ENCODE measurements around the gene CLTCL1. TPM values are rescaled to one million over a fixed set of nuclear protein-coding genes. Genes with fewer than 3 reads are reported as not detected.

CLTCL1 gene
- total RNA-seq, 1 experiment from 2014 or later: 7.9 TPM

GRCh38 chr22:19142394-19142793 is 149.1 kb downstream of the CLTCL1 start:
- BruUV-seq (replicated peaks): no TSS peak

GRCh38 chr22:19139974-19140373 is 151.5 kb downstream of the CLTCL1 start:
- CTCF ChIA-PET: no interaction called here
- BruUV-seq (replicated peaks): no TSS peak
- no peaks in the 10 kb centered on the region for H3K27me3 ChIP-seq (replicated peaks; ENCODE audit: control insufficient read depth, insufficient read depth, low read length)
- peaks cover 2% of the 10 kb centered on the region; the same call in 1 of the 2 replicates for H3K36me3 ChIP-seq (ENCODE audit: control insufficient read depth, insufficient read depth, low read length)
- H3K4me1 ChIP-seq: peaks cover 4% of the 10 kb centered on the region; the same call in 1 of the 2 replicates
- Mint-ChIP-seq H3K36me3 (ENCODE audit: insufficient read depth, unreplicated experiment) (peaks cover 31% of the 10 kb centered on the region), H3K9me3 (ENCODE audit: unreplicated experiment) (no peaks in the 10 kb centered on the region), H3K4me3 (ENCODE audit: unreplicated experiment) (no peak overlapping the region), H3K4me1 (ENCODE audit: low read depth, unreplicated experiment) (peaks cover 8% of the 10 kb centered on the region), H3K27me3 (ENCODE audit: insufficient read depth, unreplicated experiment) (no peaks in the 10 kb centered on the region), H3K27ac (ENCODE audit: unreplicated experiment) (no peak overlapping the region)
- POLR2A ChIA-PET: no interaction called here
- no peak for DNase-seq
- intact Hi-C loops (cut with micrococcal nuclease; ENCODE audit: unreplicated experiment): loop anchor here (5.0 kb wide), 1 partner anchor 37 kb away; the partner anchor contains the start of gene SLC25A1
- TF ChIP-seq CTCF (IDR thresholded peaks at IDR 0.05; ENCODE audit: insufficient read depth in 1 of 2, low read depth in 1 of 2, low read length in 1 of 2, severe bottlenecking in 1 of 2, unreplicated experiment in 1 of 2): no peak
- no peak overlapping the region for H3K4me3 ChIP-seq (ENCODE audit: low read depth, low read length)
- H3K9me3 ChIP-seq: no peaks in the 10 kb centered on the region

More at GRCh38 chr22:19142394-19142793, 149.1 kb downstream of the CLTCL1 start:
- H3K27me3 ChIP-seq (replicated peaks; ENCODE audit: control insufficient read depth, insufficient read depth, low read length): no peaks in the 10 kb centered on the region
- H3K4me1 ChIP-seq: peaks cover 4% of the 10 kb centered on the region; the same call in 1 of the 2 replicates
- H3K9me3 ChIP-seq: no peaks in the 10 kb centered on the region
- H3K27ac Mint-ChIP-seq (ENCODE audit: unreplicated experiment): no peak overlapping the region
- ChIA-PET CTCF (no interaction called here), POLR2A (no interaction called here)
- intact Hi-C loops (cut with micrococcal nuclease; ENCODE audit: unreplicated experiment): loop anchor here (5.0 kb wide), 1 partner anchor 35 kb away; the partner anchor contains the start of gene SLC25A1
- peaks cover 2% of the 10 kb centered on the region; the same call in 1 of the 2 replicates for H3K36me3 ChIP-seq (ENCODE audit: control insufficient read depth, insufficient read depth, low read length)
- H3K9me3 Mint-ChIP-seq (ENCODE audit: unreplicated experiment): no peaks in the 10 kb centered on the region
- H3K4me3 ChIP-seq (ENCODE audit: low read depth, low read length): no peak overlapping the region
- no peak for DNase-seq
- no peak for TF ChIP-seq CTCF (IDR thresholded peaks at IDR 0.05; ENCODE audit: insufficient read depth in 1 of 2, low read depth in 1 of 2, low read length in 1 of 2, severe bottlenecking in 1 of 2, unreplicated experiment in 1 of 2)
- H3K4me3 Mint-ChIP-seq (ENCODE audit: unreplicated experiment): no peak overlapping the region
- H3K4me1 Mint-ChIP-seq (ENCODE audit: low read depth, unreplicated experiment): peaks cover 8% of the 10 kb centered on the region
- H3K27me3 Mint-ChIP-seq (ENCODE audit: insufficient read depth, unreplicated experiment): peaks cover 4% of the 10 kb centered on the region
- peaks cover 23% of the 10 kb centered on the region for H3K36me3 Mint-ChIP-seq (ENCODE audit: insufficient read depth, unreplicated experiment)

- no peaks in the 10 kb centered on the region for H3K27me3 Mint-ChIP-seq (ENCODE audit: insufficient read depth, unreplicated experiment)
- no peak overlapping the region for H3K4me3 Mint-ChIP-seq (ENCODE audit: unreplicated experiment)
- H3K27ac Mint-ChIP-seq (ENCODE audit: unreplicated experiment): no peak overlapping the region
- TF ChIP-seq CTCF (IDR thresholded peaks at IDR 0.05; ENCODE audit: insufficient read depth in 1 of 2, low read depth in 1 of 2, low read length in 1 of 2, severe bottlenecking in 1 of 2, unreplicated experiment in 1 of 2): no peak
- DNase-seq: no peak
- H3K4me3 ChIP-seq (ENCODE audit: low read depth, low read length): no peak overlapping the region
- H3K4me1 ChIP-seq: peaks cover 4% of the 10 kb centered on the region; the same call in 1 of the 2 replicates
- no peaks in the 10 kb centered on the region for H3K9me3 ChIP-seq
- POLR2A ChIA-PET: no interaction called here
- intact Hi-C loops (cut with micrococcal nuclease; ENCODE audit: unreplicated experiment): no loop called here
- peaks cover 3% of the 10 kb centered on the region for H3K4me1 Mint-ChIP-seq (ENCODE audit: low read depth, unreplicated experiment)
- CTCF ChIA-PET: no interaction called here
- BruUV-seq (replicated peaks): no TSS peak
- no peaks in the 10 kb centered on the region for H3K27me3 ChIP-seq (replicated peaks; ENCODE audit: control insufficient read depth, insufficient read depth, low read length)
- H3K36me3 Mint-ChIP-seq (ENCODE audit: insufficient read depth, unreplicated experiment): peaks cover 23% of the 10 kb centered on the region
- no peaks in the 10 kb centered on the region for H3K9me3 Mint-ChIP-seq (ENCODE audit: unreplicated experiment)
- peaks cover 2% of the 10 kb centered on the region; the same call in 1 of the 2 replicates for H3K36me3 ChIP-seq (ENCODE audit: control insufficient read depth, insufficient read depth, low read length)
These were observed 152.5 kb downstream of the CLTCL1 start for GRCh38 chr22:19139001-19139356.

Data from Caco-2 (cell line).